Activated naive CD8-positive, alpha-beta T cell treated with anti-CD3 and anti-CD28 coated beads, Interleukin-2, amount 10 ng/mL, durations not matched to agents 7 days and 5 days (primary cell): ENCODE results near the gene CLMN. TPM values are rescaled to one million over a fixed set of nuclear protein-coding genes. Genes with fewer than 3 reads are reported as not detected.
"Not testable (repeated sequence)": the region's sequence is repeated elsewhere in the genome, so short reads cannot be mapped to it uniquely, and the experiment has no call there.

Experiments used
- ATAC-seq: fragments of 150-1000 bp; cut with Tn5 transposase; one replicate; pipeline ENCODE4 v1.10.0; 2021; ENCODE audit warnings: low read depth, moderate library complexity
- POLR2A ChIA-PET: fragments of 350-600 bp; sonication (Branson Sonifier 250); formaldehyde crosslinking; loops from one replicate; lab custom pipeline; 2021; ENCODE audit warnings: antibody characterized with exemption; lab: Charles Lee
- DNase-seq: peaks from one replicate; pipeline ENCODE4 v3.0.0; 2021
- H3K27ac Mint-ChIP-seq: one replicate; pipeline ENCODE4 v1.8.0; 2022; ENCODE audit warnings: mild to moderate bottlenecking, mixed read lengths
- H3K27me3 Mint-ChIP-seq: one replicate; pipeline ENCODE4 v1.8.0; 2022; ENCODE audit warnings: mild to moderate bottlenecking, moderate library complexity, mixed read lengths
- H3K36me3 Mint-ChIP-seq: one replicate; pipeline ENCODE4 v1.8.0; 2021; ENCODE audit warnings: mild to moderate bottlenecking, mixed read lengths
- H3K4me1 Mint-ChIP-seq: one replicate; pipeline ENCODE4 v1.8.0; 2021; ENCODE audit warnings: mixed read lengths
- H3K4me3 Mint-ChIP-seq: one replicate; pipeline ENCODE4 v1.8.0; 2022; ENCODE audit warnings: mild to moderate bottlenecking, moderate library complexity, mixed read lengths
- H3K9me3 Mint-ChIP-seq: one replicate; pipeline ENCODE4 v1.8.0; 2021; ENCODE audit warnings: mixed read lengths
- total RNA-seq, 2 experiments: library from RNA; stranded (reverse); gene quantifications; one replicate each; pipeline ENCODE4 v1.2.3, GENCODE V29; 2021

The CLMN gene
- total RNA-seq, 2 experiments from 2014 or later, result 3.7 to 4.3 TPM

DNA sequence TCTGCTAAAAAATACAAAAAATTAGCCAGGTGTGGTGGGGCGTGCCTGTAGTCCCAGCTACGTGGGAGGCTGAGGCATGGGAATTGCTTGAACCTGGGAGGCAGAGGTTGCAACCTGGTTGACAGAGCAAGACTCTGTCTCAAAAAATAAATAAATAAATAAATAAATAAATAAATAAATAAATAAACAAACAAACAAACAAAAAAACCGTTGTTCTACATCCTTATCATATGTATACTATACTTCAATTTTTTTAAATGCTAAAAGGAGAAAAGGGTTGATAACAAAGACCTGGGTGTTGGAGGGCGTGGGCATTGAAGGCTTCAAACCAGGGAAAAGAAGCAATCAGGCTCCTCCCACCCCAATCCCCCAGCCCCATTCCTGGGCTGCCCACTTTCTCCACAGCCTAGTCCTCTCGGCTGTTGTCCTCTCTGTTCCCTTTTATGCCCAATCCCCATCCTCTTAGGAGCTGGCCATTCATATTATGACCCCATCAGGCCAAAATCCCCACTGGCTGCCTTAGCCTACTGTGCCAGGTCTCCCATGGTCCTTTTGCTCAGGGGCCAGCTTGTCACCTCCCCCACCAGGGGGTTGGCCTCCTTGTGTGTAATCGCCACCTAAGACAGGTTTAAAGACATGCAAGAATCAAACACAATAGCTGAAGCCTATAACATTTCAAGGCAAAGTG lies 30.2 kb downstream of the CLMN start:
- peaks cover 18% of the 10 kb centered on the region for H3K27me3 Mint-ChIP-seq
- peaks cover 5% of the 10 kb centered on the region for H3K4me1 Mint-ChIP-seq
- H3K4me3 Mint-ChIP-seq, result no peak overlapping the region
- no peak overlapping the region for H3K27ac Mint-ChIP-seq
- POLR2A ChIA-PET, result no interaction called here
- H3K36me3 Mint-ChIP-seq, result peaks cover 1% of the 10 kb centered on the region
- ATAC-seq, result no peak
- H3K9me3 Mint-ChIP-seq, result no peaks in the 10 kb centered on the region
- DNase-seq, result no peak

DNA sequence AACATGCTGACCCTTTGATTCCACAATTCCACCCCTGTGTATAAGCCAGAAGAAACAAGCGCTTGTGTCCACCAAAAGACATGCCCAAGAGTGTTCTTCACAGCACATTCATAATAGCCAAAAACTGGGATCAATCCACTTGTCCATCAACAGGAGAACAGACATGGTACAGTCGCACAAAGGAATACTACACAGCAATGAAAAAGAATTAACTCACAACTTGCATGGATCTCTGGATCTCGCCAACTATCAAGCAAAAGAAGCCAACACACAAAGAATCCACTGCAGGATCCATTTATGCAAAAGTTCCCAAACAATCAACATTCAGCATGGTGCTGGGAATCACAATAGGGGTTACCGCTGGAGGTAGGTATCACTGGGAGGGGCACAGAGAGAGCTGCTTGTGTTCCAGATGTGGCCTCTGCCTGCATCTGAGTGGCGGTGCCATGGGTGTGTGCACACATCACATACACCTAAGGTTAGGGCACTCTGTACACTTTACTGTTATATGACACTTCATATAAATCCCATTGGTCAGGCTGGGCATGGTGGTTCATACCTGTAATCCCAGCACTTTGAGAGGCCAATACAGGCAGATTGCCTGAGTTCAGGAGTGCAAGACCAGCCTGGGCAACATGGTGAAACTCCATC lies 30.9 kb downstream of the CLMN start:
- POLR2A ChIA-PET, result no interaction called here
- Mint-ChIP-seq H3K36me3 (peaks cover 1% of the 10 kb centered on the region), H3K27ac (no peak overlapping the region), H3K27me3 (peaks cover 15% of the 10 kb centered on the region), H3K9me3 (no peaks in the 10 kb centered on the region), H3K4me3 (no peak overlapping the region), H3K4me1 (peaks cover 5% of the 10 kb centered on the region)
- DNase-seq, result no peak
- no peak for ATAC-seq

DNA sequence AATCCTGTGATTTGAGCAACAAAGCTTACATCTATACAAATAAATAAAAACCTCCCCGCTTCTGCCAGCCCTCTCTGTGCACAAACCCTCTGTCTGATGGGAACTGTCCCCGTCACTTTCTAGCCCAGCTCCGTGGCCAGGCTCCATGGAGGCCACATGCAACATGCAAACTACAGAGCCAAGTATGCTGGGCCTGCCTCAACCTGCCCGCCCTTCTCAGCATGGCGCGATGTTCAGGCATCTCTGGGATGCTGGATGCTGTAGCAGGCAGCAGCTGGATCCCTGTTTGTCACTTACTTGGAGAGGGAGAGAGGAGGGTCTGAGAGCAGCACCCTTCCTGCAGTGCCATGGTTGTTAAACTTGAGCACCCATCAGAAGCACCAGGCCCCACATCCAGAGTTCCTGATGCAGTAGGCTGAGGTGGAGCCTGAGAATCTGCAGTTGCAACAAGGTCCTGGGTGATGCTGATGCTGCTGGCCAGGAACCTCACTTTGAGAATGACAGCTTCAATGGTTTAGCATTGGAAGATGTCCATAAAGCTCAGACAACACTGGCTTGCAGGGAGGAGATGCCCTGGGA lies 32.4 kb downstream of the CLMN start:
- H3K36me3 Mint-ChIP-seq, result peaks cover 1% of the 10 kb centered on the region
- peaks cover 5% of the 10 kb centered on the region for H3K4me1 Mint-ChIP-seq
- DNase-seq (no peak), ATAC-seq (no peak)
- POLR2A ChIA-PET, result no interaction called here
- no peak overlapping the region for H3K4me3 Mint-ChIP-seq
- peaks cover 14% of the 10 kb centered on the region for H3K27me3 Mint-ChIP-seq
- no peaks in the 10 kb centered on the region for H3K9me3 Mint-ChIP-seq
- no peak overlapping the region for H3K27ac Mint-ChIP-seq

DNA sequence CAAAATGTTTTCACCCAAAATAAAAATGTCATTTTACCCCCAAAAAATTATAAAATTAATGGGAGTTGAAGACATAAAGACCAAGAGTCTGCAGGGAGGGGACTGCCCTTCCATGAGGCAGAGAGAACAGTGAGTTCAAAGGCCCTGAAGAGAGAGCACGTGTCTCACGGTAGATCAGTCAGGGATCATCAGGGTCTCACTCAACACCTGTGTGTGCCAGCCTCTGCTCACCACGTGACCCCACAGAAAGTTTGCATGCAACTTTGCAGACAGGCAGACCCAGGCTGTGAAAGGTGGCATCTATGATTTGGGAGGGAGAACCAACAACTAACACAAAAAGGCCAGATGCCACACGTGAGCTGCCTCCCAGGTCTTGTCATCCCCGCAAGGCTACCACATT lies 33.1 kb downstream of the CLMN start:
- Mint-ChIP-seq H3K4me1 (peaks cover 5% of the 10 kb centered on the region), H3K9me3 (no peaks in the 10 kb centered on the region), H3K27ac (no peak overlapping the region), H3K27me3 (peaks cover 14% of the 10 kb centered on the region), H3K36me3 (peaks cover 1% of the 10 kb centered on the region), H3K4me3 (no peak overlapping the region)
- DNase-seq, result no peak
- ATAC-seq, result no peak
- POLR2A ChIA-PET, result no interaction called here

DNA sequence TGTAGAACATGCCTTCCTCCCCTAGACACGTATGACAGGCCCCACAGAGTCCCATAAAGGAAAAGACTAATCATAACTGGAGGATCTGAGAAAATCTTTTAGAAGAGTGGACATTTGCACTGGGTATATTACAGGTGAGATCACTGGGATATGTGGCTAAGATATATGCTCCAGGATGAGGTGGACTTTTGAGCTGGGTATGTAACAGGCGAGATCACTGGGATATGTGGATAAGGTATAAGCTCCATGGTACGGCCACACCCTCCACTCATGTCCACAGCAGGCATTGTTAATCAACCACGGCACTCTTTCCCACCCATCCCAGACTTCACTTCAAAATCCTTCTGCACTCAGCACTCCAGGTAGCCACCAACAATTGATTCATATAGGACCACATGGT lies 34.1 kb downstream of the CLMN start:
- DNase-seq (no peak), ATAC-seq (no peak)
- H3K4me1 Mint-ChIP-seq, result no peaks in the 10 kb centered on the region
- H3K9me3 Mint-ChIP-seq, result no peaks in the 10 kb centered on the region
- H3K27me3 Mint-ChIP-seq, result peaks cover 9% of the 10 kb centered on the region
- H3K4me3 Mint-ChIP-seq, result no peak overlapping the region
- POLR2A ChIA-PET, result no interaction called here
- H3K36me3 Mint-ChIP-seq, result peaks cover 1% of the 10 kb centered on the region
- H3K27ac Mint-ChIP-seq, result no peak overlapping the region

DNA sequence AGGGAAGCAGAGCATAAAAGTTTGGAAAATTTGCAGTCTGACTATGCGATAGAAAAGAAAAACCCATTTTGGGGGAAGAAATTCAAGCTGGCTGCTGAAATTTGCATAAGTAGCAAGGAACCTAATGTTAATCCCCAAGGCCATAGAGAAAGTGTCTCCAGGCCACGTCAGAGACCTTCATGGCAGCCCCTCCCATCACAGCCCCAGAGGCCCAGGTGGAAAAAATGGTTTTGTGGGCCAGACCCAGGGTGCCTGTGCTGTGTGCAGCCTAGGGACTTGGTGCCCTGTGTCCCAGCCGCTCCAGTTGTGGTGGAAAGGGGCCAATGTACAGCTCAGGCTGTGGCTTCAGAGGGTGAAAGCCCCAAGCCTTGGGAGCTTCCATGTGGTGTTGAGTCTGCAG lies 35.9 kb downstream of the CLMN start:
- H3K9me3 Mint-ChIP-seq, H3K4me3 Mint-ChIP-seq, H3K36me3 Mint-ChIP-seq, H3K27ac Mint-ChIP-seq, ATAC-seq, POLR2A ChIA-PET, DNase-seq, H3K27me3 Mint-ChIP-seq, H3K4me1 Mint-ChIP-seq: not testable (repeated sequence)

DNA sequence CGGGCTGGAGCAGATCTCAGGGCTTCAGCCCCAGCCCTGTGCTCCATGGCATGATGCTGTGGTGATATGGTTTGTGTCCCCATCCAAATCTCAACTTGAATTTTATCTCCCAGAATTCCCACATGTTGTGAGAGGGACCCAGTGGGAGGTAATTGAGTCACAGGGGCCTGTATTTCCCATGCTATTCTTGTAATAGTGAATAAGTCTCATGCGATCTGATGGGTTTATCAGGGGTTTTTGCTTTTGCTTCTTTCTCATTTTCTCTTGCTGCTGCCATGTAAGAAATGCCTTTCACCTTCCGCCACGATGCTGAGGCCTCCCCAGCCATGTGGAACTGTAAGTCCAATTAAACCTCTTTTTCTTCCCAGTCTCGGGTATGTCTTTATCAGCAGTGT lies 36.7 kb downstream of the CLMN start:
- H3K27me3 Mint-ChIP-seq, H3K9me3 Mint-ChIP-seq, H3K36me3 Mint-ChIP-seq, DNase-seq, ATAC-seq, H3K4me1 Mint-ChIP-seq, H3K4me3 Mint-ChIP-seq, H3K27ac Mint-ChIP-seq, POLR2A ChIA-PET: not testable (repeated sequence)

DNA sequence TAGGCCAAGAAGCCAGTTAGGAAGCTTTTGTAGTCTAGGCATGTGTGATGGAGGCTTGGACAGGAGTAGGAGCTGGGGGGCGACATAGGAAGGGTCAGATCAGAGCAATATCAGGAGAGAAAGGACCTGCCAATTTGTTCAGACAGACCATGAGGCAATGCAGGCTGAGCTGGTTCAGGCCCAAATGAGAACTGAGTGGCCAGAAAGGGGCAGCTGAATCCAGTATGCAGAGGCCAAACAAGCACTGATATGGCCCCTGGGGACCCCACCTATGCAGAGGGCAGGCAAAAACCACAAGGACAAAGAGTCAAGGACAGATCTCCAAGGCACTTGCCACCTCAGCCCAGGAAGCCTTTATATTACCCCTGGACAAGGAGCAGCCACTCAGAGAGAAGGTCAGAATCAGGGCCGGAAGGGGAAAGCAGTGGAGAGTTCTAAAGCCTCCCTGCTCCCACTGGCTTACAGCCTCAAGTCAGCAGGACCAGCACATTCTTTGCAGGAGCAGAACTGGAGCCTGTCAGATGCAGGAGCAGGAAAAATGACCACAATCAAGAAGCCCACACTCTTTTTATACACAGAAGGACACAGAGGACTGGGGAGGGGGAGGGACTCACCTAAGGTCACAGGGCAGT lies 37.2 kb downstream of the CLMN start:
- Mint-ChIP-seq H3K36me3 (peaks cover 1% of the 10 kb centered on the region), H3K4me1 (no peaks in the 10 kb centered on the region), H3K27me3 (peaks cover 4% of the 10 kb centered on the region), H3K27ac (no peak overlapping the region), H3K4me3 (no peak overlapping the region), H3K9me3 (no peaks in the 10 kb centered on the region)
- DNase-seq (no peak), ATAC-seq (no peak)
- POLR2A ChIA-PET, result no interaction called here

DNA sequence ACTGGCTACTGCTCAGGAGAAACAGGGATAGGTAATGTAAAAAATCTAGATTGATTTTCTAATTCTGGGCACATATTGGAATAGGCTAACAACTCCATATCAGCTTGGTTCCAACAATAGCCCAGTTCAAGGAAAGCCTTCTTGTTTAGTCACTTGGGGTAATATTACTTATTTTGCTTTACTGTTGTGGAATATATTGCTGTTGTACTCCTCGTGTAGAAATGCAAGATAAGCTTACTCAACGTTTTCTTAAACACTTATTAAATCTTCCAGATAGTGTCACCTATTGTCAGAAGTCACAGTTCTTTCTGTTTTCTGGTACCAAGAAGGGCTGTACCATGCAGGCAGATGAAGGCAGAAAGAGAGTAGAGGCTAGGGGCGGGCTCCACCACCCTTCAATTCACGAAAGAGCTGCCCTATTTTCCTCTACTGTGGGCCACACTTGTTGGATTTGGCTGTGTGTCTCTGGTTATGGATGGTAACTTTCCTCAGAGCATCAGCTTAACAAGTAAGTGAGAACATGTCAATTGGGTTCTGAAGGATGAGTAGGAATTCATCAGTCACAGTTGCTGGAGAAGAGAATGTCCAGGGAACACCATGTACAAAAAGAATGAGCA lies 38.0 kb downstream of the CLMN start:
- Mint-ChIP-seq H3K27ac (no peak overlapping the region), H3K9me3 (no peaks in the 10 kb centered on the region), H3K4me3 (no peak overlapping the region), H3K36me3 (no peaks in the 10 kb centered on the region), H3K4me1 (no peaks in the 10 kb centered on the region), H3K27me3 (peaks cover 2% of the 10 kb centered on the region)
- DNase-seq (no peak), ATAC-seq (no peak)
- POLR2A ChIA-PET, result no interaction called here

DNA sequence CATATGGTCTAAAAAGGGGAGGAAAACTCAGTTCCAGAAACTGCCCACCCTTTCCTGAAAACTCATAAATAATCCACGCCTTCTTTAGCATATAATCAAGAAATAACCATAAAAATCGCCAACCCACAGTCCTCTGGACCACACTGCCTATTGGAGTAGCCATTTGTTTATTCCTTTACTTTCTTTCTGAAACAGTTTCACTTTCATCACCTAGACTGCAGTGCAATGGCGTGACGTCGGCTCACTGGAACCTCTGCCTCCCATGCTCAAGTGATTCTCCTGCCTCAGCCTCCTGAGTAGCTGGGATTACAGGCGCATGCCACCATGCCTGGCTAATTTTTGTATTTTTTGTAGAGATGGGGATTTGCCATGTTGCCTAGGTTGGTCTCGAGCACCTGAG lies 44.2 kb downstream of the CLMN start:
- DNase-seq, result no peak
- H3K9me3 Mint-ChIP-seq, result peaks cover 2% of the 10 kb centered on the region

DNA sequence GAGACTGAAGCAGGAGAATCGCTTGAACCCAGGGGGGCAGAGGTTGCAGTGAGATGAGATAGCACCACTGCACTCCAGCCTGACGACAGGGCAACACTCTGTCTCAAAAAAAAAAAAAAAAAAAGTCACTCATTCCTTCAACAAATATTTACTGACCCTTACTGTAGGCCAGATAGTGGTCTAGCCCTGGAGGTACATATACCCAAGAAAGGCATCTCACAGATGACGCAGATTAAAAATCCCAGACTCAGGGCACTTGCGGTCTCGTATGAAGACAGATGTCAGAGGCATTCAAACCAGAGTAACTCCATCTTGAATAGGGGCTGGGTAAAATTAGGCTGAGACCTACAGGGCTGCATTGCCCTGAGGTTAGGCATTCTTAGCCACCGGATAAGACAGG lies 44.8 kb downstream of the CLMN start:
- ATAC-seq (no peak), DNase-seq (no peak)
- Mint-ChIP-seq H3K9me3 (peaks cover 2% of the 10 kb centered on the region), H3K4me1 (peaks cover 3% of the 10 kb centered on the region), H3K27me3 (peaks cover 10% of the 10 kb centered on the region), H3K27ac (no peak overlapping the region), H3K36me3 (no peaks in the 10 kb centered on the region), H3K4me3 (no peak overlapping the region)
- POLR2A ChIA-PET, result no interaction called here

More for the DNA sequence above, 44.2 kb downstream of the CLMN start:
- H3K36me3 Mint-ChIP-seq, result no peaks in the 10 kb centered on the region
- H3K27me3 Mint-ChIP-seq, result peaks cover 9% of the 10 kb centered on the region
- H3K4me3 Mint-ChIP-seq, result no peak overlapping the region
- H3K4me1 Mint-ChIP-seq, result peaks cover 3% of the 10 kb centered on the region
- POLR2A ChIA-PET, result no interaction called here
- no peak for ATAC-seq
- H3K27ac Mint-ChIP-seq, result no peak overlapping the region

DNA sequence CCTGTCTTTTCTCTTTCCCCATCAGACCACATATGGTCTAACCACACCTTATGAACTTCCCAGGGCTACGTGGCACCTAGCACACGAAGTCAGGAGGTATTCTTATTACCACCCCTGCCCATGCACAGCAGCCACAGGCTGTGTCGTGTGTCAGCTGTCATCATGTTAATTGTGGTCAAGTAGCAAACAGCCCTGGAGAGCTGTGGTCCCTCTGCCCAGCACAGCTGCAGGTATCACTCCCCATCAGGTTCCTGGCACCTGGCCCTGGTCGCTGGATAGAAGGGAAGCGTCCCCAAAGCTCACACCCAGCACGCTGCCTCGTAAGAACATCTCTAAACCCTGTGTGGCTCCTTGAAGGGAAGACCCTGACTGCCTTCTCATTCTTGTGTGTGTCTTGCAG lies 45.4 kb downstream of the CLMN start:
- H3K27ac Mint-ChIP-seq, result no peak overlapping the region
- peaks cover 2% of the 10 kb centered on the region for H3K9me3 Mint-ChIP-seq
- POLR2A ChIA-PET, result no interaction called here
- H3K4me3 Mint-ChIP-seq, result no peak overlapping the region
- H3K27me3 Mint-ChIP-seq, result peaks cover 8% of the 10 kb centered on the region
- peaks cover 3% of the 10 kb centered on the region for H3K4me1 Mint-ChIP-seq
- ATAC-seq (no peak), DNase-seq (no peak)
- no peaks in the 10 kb centered on the region for H3K36me3 Mint-ChIP-seq
